Measurements from ENCODE around the gene UBA3. TPM values are rescaled to one million over a fixed set of nuclear protein-coding genes. Genes with fewer than 3 reads are reported as not detected.

Gene UBA3
- total RNA-seq (ENCODE audit: low replicate concordance) = 102 and 144 TPM in 2 replicates

DNA sequence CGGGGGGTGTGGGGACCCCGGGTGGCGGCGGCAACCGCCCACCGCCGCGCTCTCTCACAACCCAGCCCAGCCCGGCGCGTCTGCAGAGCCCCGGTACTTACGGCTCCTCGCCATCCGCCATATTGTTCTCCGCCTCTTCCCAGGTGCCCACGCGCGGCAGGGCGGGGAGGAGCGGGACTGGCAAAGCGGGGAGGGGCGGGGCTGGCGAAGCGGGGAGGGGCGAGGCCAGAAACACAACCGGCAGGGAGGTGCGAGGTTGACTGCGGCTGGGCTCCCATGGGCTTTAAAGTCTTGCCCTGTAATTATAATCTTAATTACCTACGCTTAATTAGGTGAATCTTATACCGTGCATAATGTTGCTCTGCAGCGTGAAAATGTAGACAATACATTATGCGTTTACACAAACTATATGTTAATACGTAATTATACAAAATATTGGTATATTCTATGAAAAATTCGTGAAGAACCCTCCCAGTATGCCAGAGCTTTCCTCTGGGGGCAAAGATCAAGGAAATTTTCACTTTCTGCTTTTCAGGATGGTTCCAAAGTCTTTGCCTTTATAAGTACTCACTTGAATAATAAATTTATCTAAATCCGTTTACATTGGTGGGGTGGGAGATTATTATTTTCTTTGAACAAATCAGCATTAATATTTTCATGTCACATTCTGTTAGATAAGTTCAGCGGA lies at the start of gene UBA3:
Gene UBA3, minus strand, starts transcription at position 133 of the 688 bp plus-strand sequence. Its CDS starts 12 bp downstream, at position 121.
- no peaks in the 10 kb centered on the region for H3K9me3 Mint-ChIP-seq
- no peaks in the 10 kb centered on the region for H3K36me3 ChIP-seq
- peak within 1 kb of the TSS; percentile 93 for H3K9ac ChIP-seq
- peak within 1 kb of the TSS; percentile 66 for H3K27ac ChIP-seq
- no peaks in the 10 kb centered on the region for H3K9me3 ChIP-seq (ENCODE audit: low read depth)
- H3K4me1 ChIP-seq = peaks cover 10% of the 10 kb centered on the region
- peak; percentile 95 for DNase-seq (ENCODE audit: low spot score)
- H3K27me3 Mint-ChIP-seq (ENCODE audit: insufficient read depth, low read depth) = peaks cover 4% of the 10 kb centered on the region
- H4K20me1 ChIP-seq (ENCODE audit: low read depth) = peaks cover 6% of the 10 kb centered on the region
- peak within 1 kb of the TSS; percentile 95 for H3K4me2 ChIP-seq
- TF ChIP-seq EZH2 (IDR thresholded peaks at IDR 0.05) (no peak), EZH2phosphoT487 (IDR thresholded peaks at IDR 0.05) (no peak)
- TF ChIP-seq, protein P1, sequence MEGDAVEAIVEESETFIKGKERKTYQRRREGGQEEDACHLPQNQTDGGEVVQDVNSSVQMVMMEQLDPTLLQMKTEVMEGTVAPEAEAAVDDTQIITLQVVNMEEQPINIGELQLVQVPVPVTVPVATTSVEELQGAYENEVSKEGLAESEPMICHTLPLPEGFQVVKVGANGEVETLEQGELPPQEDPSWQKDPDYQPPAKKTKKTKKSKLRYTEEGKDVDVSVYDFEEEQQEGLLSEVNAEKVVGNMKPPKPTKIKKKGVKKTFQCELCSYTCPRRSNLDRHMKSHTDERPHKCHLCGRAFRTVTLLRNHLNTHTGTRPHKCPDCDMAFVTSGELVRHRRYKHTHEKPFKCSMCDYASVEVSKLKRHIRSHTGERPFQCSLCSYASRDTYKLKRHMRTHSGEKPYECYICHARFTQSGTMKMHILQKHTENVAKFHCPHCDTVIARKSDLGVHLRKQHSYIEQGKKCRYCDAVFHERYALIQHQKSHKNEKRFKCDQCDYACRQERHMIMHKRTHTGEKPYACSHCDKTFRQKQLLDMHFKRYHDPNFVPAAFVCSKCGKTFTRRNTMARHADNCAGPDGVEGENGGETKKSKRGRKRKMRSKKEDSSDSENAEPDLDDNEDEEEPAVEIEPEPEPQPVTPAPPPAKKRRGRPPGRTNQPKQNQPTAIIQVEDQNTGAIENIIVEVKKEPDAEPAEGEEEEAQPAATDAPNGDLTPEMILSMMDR (IDR thresholded peaks at IDR 0.05) = no peak
- peaks cover 58% of the 10 kb centered on the region for H3K4me1 Mint-ChIP-seq
- H3K36me3 Mint-ChIP-seq = peaks cover 5% of the 10 kb centered on the region
- H2AFZ ChIP-seq (replicated peaks) = peak within 1 kb of the TSS; percentile 69
- peaks cover 52% of the 10 kb centered on the region for H3K79me2 ChIP-seq (ENCODE audit: low read depth)
- H3K27me3 ChIP-seq = no peaks in the 10 kb centered on the region
- no peaks in the 10 kb centered on the region for H3F3A ChIP-seq (ENCODE audit: low read depth)
- H3K27ac Mint-ChIP-seq = peak within 1 kb of the TSS; percentile 57
- peak within 1 kb of the TSS; percentile 90 for H3K4me3 ChIP-seq
- H3K4me3 Mint-ChIP-seq = peak within 1 kb of the TSS; percentile 87

DNA sequence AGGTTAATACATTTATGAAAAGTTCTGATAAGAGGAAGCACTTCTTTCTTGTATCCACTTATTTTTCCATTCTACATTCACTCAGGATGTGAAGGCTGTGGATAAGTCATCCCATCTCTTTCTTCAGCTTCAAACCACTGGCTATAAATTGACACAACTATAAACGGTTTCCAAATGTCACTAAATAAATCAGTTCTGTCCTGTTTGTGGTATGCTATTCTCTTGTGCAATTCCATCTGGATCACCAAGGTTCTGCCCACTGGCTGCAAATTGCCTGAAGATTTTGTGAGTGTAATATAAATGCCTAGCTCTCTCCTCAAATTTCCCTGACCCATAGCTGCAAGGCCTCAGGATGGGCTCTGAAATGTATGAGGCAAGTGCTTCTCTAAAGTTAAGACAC lies 49.4 kb upstream of the UBA3 start:
- Histone ChIP-seq H3K9me3 (ENCODE audit: low read depth) (no peaks in the 10 kb centered on the region), H3K4me2 (no peak overlapping the region), H2AFZ (replicated peaks) (no peak overlapping the region), H3K27me3 (no peaks in the 10 kb centered on the region), H3K79me2 (ENCODE audit: low read depth) (no peaks in the 10 kb centered on the region), H4K20me1 (ENCODE audit: low read depth) (no peaks in the 10 kb centered on the region), H3K9ac (no peak overlapping the region), H3F3A (ENCODE audit: low read depth) (no peaks in the 10 kb centered on the region), H3K4me1 (no peaks in the 10 kb centered on the region), H3K4me3 (no peak overlapping the region), H3K36me3 (no peaks in the 10 kb centered on the region), H3K27ac (no peak overlapping the region)
- Mint-ChIP-seq H3K27me3 (ENCODE audit: insufficient read depth, low read depth) (no peaks in the 10 kb centered on the region), H3K4me1 (no peaks in the 10 kb centered on the region), H3K4me3 (no peak overlapping the region), H3K27ac (no peak overlapping the region), H3K36me3 (no peaks in the 10 kb centered on the region), H3K9me3 (no peaks in the 10 kb centered on the region)
- no peak for DNase-seq (ENCODE audit: low spot score)
- TF ChIP-seq, protein P1 (IDR thresholded peaks at IDR 0.05) = no peak
- TF ChIP-seq EZH2phosphoT487 (IDR thresholded peaks at IDR 0.05) (no peak), EZH2 (IDR thresholded peaks at IDR 0.05) (no peak)

DNA sequence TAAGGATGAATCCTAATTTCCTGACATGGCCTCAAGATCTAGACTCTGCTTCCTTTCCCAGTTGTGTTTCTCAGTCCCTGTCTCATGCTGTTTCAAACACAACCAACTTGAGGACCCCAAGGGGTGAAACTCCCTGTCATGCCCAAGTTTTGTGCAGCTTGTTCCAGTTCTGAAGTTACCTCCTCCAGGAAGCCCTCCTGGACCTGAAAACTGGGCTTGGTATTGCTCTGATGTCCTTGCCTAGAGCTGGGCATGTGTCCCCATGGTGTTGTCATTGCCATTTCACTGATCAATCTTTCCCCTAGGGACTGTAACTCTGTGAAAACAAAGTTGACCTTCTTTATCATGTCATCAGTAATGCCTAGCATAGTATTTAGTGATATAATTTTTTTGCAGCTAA lies 48.3 kb upstream of the UBA3 start:
- no peak for DNase-seq (ENCODE audit: low spot score)
- TF ChIP-seq, protein P1 (IDR thresholded peaks at IDR 0.05) = no peak
- H3K27ac Mint-ChIP-seq = no peak overlapping the region

More for the DNA sequence above, 48.3 kb upstream of the UBA3 start:
- no peaks in the 10 kb centered on the region for H3K36me3 Mint-ChIP-seq
- H3F3A ChIP-seq (ENCODE audit: low read depth) = no peaks in the 10 kb centered on the region
- H3K9me3 ChIP-seq (ENCODE audit: low read depth) = no peaks in the 10 kb centered on the region
- no peak overlapping the region for H2AFZ ChIP-seq (replicated peaks)
- H3K4me3 ChIP-seq = no peak overlapping the region
- H3K27ac ChIP-seq = no peak overlapping the region
- H3K9me3 Mint-ChIP-seq = no peaks in the 10 kb centered on the region
- no peaks in the 10 kb centered on the region for H3K79me2 ChIP-seq (ENCODE audit: low read depth)
- H3K4me2 ChIP-seq = no peak overlapping the region
- no peaks in the 10 kb centered on the region for H3K27me3 Mint-ChIP-seq (ENCODE audit: insufficient read depth, low read depth)
- H3K4me3 Mint-ChIP-seq = no peak overlapping the region
- H3K9ac ChIP-seq = no peak overlapping the region
- H3K4me1 Mint-ChIP-seq = no peaks in the 10 kb centered on the region
- no peaks in the 10 kb centered on the region for H3K27me3 ChIP-seq
- no peaks in the 10 kb centered on the region for H4K20me1 ChIP-seq (ENCODE audit: low read depth)
- H3K4me1 ChIP-seq = no peaks in the 10 kb centered on the region
- no peaks in the 10 kb centered on the region for H3K36me3 ChIP-seq

Measured in neural progenitor cell (in vitro differentiated cells).